HG02759 (cell line): Measurements from ENCODE around the gene EYA2.
"Not testable (repeated sequence)": the region's sequence is repeated elsewhere in the genome, so short reads cannot be mapped to it uniquely, and the experiment has no call there.

Experiments
- ATAC-seq: cut with Tn5 transposase; IDR thresholded peaks from one replicate; pipeline ENCODE4 v1.9.1; 2021; ENCODE audit warnings: mild to moderate bottlenecking, moderate library complexity; ENCODE audit not compliant: unreplicated experiment

EYA2 gene

GRCh38 chr20:46894579-46894958 is at the start of gene EYA2:
EYA2 (plus strand) TSS chr20:46894843; CDS start chr20:46990011, 95,168 bp downstream.
- no peak for ATAC-seq

- no peak for ATAC-seq
Observed at GRCh38 chr20:46844965-46845364, 49.7 kb upstream of the EYA2 start.

DNA sequence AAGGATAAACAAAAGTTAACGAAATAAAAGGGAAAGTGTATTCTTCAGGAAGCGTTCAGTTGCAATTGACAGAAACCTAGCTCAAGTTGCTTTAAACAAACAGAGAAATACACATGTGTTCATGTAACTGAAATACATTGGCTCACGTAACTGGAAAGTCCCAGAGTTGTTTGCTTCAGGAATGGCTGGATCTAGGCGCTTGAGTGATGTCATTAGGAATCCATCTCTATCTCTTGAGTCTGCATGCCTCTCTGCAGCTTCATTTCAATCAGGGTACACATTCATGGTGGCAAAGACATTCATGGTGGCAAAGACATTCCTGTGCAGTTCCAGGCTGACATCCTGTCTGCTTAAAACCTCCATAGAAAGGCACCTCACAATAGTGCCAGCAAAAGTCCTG is 45.4 kb upstream of the EYA2 start:
- ATAC-seq: no peak

- ATAC-seq: no peak
Observed at GRCh38 chr20:46849751-46850150, 44.9 kb upstream of the EYA2 start.

GRCh38 chr20:46850416-46850815 is 44.2 kb upstream of the EYA2 start:
- no peak for ATAC-seq

- no peak for ATAC-seq
Observed at GRCh38 chr20:46850896-46851295, 43.7 kb upstream of the EYA2 start.

GRCh38 chr20:46851746-46852145 is 42.9 kb upstream of the EYA2 start:
- no peak for ATAC-seq

DNA sequence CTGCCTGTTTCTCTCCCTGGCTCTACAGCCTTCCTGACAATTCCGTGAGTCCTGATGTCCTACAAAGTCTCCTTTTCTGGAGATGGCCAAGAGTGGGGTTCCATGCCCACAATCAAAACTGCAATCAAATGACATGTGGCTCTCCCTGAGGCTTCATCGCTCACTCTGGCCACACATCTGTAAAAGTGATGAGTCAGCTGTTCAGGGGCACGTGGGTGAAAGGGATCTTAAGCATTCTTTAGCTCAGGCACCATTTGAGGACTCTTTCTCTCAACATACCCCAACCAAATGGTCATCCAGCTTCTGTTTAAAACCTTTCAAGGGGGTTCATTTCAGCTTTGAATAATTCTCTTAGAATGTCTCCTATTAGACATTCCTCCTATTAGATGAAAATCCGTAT is 42.3 kb upstream of the EYA2 start:
- no peak for ATAC-seq

- no peak for ATAC-seq
Observed at GRCh38 chr20:46853926-46854325, 40.7 kb upstream of the EYA2 start.

GRCh38 chr20:46857061-46857831 is 37.4 kb upstream of the EYA2 start:
- no peak for ATAC-seq

- no peak for ATAC-seq
Observed at GRCh38 chr20:46865824-46866223, 28.8 kb upstream of the EYA2 start.

- no peak for ATAC-seq
Observed at GRCh38 chr20:46870041-46870440, 24.6 kb upstream of the EYA2 start.

DNA sequence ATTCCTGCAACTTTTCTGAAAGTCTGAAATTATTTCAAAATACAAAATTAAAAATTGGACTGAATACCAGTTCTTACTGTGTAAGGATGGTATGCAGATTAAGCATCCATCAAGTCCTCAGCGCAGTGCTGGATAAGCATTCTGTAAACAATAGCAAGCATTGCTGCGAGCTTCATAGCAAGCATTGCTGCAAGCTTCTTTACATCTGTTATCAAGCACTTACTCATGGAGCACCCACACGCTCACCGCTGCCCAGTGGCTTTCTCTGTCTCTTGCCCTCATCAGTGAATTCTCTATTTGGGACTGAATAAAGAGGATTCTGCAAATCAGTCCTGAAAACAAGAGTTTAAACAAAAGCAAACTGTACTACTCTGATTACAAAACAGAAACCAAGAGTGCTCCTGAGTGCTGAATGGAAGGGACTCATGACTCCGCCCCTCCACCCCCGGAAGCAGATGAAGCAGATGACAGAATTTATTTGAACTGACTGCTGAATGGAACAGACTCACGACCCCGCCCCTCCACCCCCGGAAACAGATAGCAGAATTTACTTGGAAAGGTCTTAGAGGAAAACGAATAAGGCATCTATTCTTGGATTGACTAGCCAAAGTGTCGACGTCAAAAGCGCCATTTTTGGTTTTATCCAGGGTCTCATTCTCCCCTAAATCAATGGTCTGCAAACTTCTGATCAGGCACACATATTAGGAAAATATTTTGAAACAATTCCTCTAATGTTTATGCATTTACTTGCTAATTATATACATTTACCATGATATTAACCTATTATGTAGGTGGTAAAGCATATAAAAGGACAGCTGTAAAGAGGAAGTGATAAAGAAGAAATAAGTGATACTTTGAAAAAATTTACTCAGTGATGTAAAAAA is 22.1 kb upstream of the EYA2 start:
- ATAC-seq: no peak

GRCh38 chr20:46875059-46875458 is 19.6 kb upstream of the EYA2 start:
- no peak for ATAC-seq

- ATAC-seq: no peak
Observed at GRCh38 chr20:46879386-46879785, 15.3 kb upstream of the EYA2 start.

GRCh38 chr20:46879963-46880362 is 14.7 kb upstream of the EYA2 start:
- ATAC-seq: not testable (repeated sequence)

- no peak for ATAC-seq
Observed at GRCh38 chr20:46883892-46884291, 10.8 kb upstream of the EYA2 start.

GRCh38 chr20:46890682-46891081 is 4.0 kb upstream of the EYA2 start:
- no peak for ATAC-seq

DNA sequence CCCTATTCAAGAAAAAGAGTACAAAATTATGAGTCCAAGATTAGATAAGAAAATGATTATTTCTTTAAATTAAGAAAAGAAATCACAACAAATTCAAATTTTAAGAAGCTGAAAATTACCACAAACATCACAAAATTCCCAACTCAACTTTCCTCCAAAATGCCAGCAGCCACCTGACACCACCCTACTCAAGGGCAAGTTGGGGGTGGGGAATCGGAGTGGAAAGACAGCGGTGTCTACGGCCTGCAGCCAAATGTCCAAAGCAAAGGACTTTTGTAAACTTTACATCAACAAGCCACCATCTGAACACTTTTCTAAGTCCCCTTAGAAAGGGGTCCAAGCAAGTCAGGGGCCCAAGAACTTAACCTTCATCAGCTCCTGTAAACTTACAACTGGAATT is 1.6 kb upstream of the EYA2 start:
- no peak for ATAC-seq

- no peak for ATAC-seq
Observed at GRCh38 chr20:46893877-46894578, 615 bp upstream of the EYA2 start.
